H4 (cell line): ENCODE results near the gene GPR139. TPM values are rescaled to one million over a fixed set of nuclear protein-coding genes. Genes with fewer than 3 reads are reported as not detected.

ENCODE experiments used
- total RNA-seq: library from RNA; depleted of rRNA; stranded (reverse); fragments of >200 nt; shearing (Covaris generic); gene quantifications from 2 replicates; pipeline ENCODE4 v1.2.3, GENCODE V29; 2014; rRNA removed

The GPR139 gene
- total RNA-seq, 1 experiment from 2014 or later, result not detected

Other genes with a start within 250 kb of the GPR139 start
- 0.76 and 1.8 TPM in 2 replicates for gene GPRC5B, start 189.0 kb downstream of the GPR139 start, total RNA-seq